Peyer's patch (tissue), 4 donors: Measurements from ENCODE around the gene ANKRD9. TPM values are rescaled to one million over a fixed set of nuclear protein-coding genes. Genes with fewer than 3 reads are reported as not detected.
A peak's percentile ranks its signal among the peaks of the same experiment; 100 is the strongest.

Experiments
- DNase-seq, 3 donors: peaks; one replicate each; pipeline ENCODE4 v3.0.0-alpha.2; 2017 to 2019
- H3K27ac ChIP-seq, 4 donors: fragments of 200-600 bp; sonication (generic); one replicate each; pipeline ENCODE4 v1.5.1; 2016 to 2019
- H3K27me3 ChIP-seq, 2 donors: fragments of 200-600 bp; sonication (generic); one replicate each; pipeline ENCODE4 v1.5.1; 2019
- H3K36me3 ChIP-seq, 3 donors: fragments of 200-600 bp; sonication (generic); one replicate each; pipeline ENCODE4 v1.5.1; 2016 to 2019
- H3K4me1 ChIP-seq, 4 donors: fragments of 200-600 bp; sonication (generic); one replicate each; pipeline ENCODE4 v1.5.1; 2016 to 2019
- H3K4me3 ChIP-seq, 4 donors: fragments of 200-600 bp; sonication (generic); 1 replicate in 3 of 4; 2 replicates in 1 of 4; pipeline ENCODE4 v1.5.1; 2016 to 2019; ENCODE audit warnings: mild to moderate bottlenecking in 1 of 4
- H3K9me3 ChIP-seq, 4 donors: fragments of 200-600 bp; sonication (generic); one replicate each; pipeline ENCODE4 v1.5.1; 2016 to 2019; ENCODE audit warnings: mild to moderate bottlenecking in 1 of 4
- CTCF ChIP-seq, 6 experiments: fragments of 450-650 bp in 4 of 6; fragments of 200-600 bp in 2 of 6; sonication (generic) in 1 of 6; IDR thresholded peaks; one replicate each; pipeline ENCODE4 v1.5.1; 2017 to 2019; ENCODE audit warnings: antibody characterized with exemption in 6 of 6, mild to moderate bottlenecking in 3 of 6, moderate library complexity in 1 of 6
- POLR2A ChIP-seq, 2 donors: fragments of 450-650 bp; IDR thresholded peaks; one replicate each; pipeline ENCODE4 v1.5.1; 2017; ENCODE audit warnings: antibody characterized with exemption in 2 of 2, mild to moderate bottlenecking in 2 of 2, moderate library complexity in 2 of 2
- total RNA-seq, 4 donors: library from RNA; depleted of rRNA; stranded (reverse); fragments of >200 nt; gene quantifications; one replicate each; pipeline ENCODE4 v1.1.0, GENCODE V29; 2016

ANKRD9 gene
- total RNA-seq, 4 donors from 2014 or later: 52.8 to 450 (median 392) TPM

- H3K36me3 ChIP-seq: peaks cover 0 to 21% (median 0%) of the 10 kb centered on the region in 3 donors
- peaks cover 9 to 27% (median 12%) of the 10 kb centered on the region in 4 donors for H3K4me1 ChIP-seq
- no peak overlapping the region for H3K27ac ChIP-seq
- no peaks in the 10 kb centered on the region for H3K9me3 ChIP-seq
- TF ChIP-seq CTCF (IDR thresholded peaks at IDR 0.05) (no peak), POLR2A (IDR thresholded peaks at IDR 0.05) (no peak)
- H3K4me3 ChIP-seq: peak overlapping the region in 1 of 4 donors; percentile 28
- no peak for DNase-seq
- H3K27me3 ChIP-seq: no peaks in the 10 kb centered on the region
Observed at GRCh38 chr14:102507081-102507856, 2.3 kb downstream of the ANKRD9 start.

GRCh38 chr14:102506626-102506925 is 3.0 kb downstream of the ANKRD9 start:
- Histone ChIP-seq H3K27ac (peak overlapping the region in 1 of 4 donors; percentile 61), H3K9me3 (no peaks in the 10 kb centered on the region), H3K4me1 (peaks cover 5 to 21% (median 12%) of the 10 kb centered on the region in 4 donors), H3K4me3 (peak overlapping the region in 2 of 4 donors; percentile 13 to 28), H3K27me3 (no peaks in the 10 kb centered on the region), H3K36me3 (peaks cover 0 to 21% (median 0%) of the 10 kb centered on the region in 3 donors)
- no peak for TF ChIP-seq POLR2A (IDR thresholded peaks at IDR 0.05)
- TF ChIP-seq CTCF (IDR thresholded peaks at IDR 0.05): no peak
- no peak for DNase-seq

GRCh38 chr14:102505775-102506625 is 3.6 kb downstream of the ANKRD9 start:
- Histone ChIP-seq H3K4me3 (peak overlapping the region in 2 of 4 donors; percentile 13 to 28), H3K36me3 (peaks cover 0 to 21% (median 0%) of the 10 kb centered on the region in 3 donors), H3K27ac (peak overlapping the region in 1 of 4 donors; percentile 61), H3K27me3 (no peaks in the 10 kb centered on the region), H3K9me3 (no peaks in the 10 kb centered on the region), H3K4me1 (peaks cover 2 to 16% (median 11%) of the 10 kb centered on the region in 4 donors)
- no peak for DNase-seq
- TF ChIP-seq POLR2A (IDR thresholded peaks at IDR 0.05): no peak
- no peak for TF ChIP-seq CTCF (IDR thresholded peaks at IDR 0.05)

GRCh38 chr14:102505000-102505619 is 4.5 kb downstream of the ANKRD9 start:
- Histone ChIP-seq H3K36me3 (peaks cover 0 to 21% (median 0%) of the 10 kb centered on the region in 3 donors), H3K27ac (peak overlapping the region in 1 of 4 donors; percentile 61), H3K4me1 (peaks cover 0 to 7% (median 3%) of the 10 kb centered on the region in 4 donors), H3K9me3 (no peaks in the 10 kb centered on the region), H3K27me3 (no peaks in the 10 kb centered on the region), H3K4me3 (peak overlapping the region in 1 of 4 donors; percentile 28)
- TF ChIP-seq POLR2A (IDR thresholded peaks at IDR 0.05): no peak
- TF ChIP-seq CTCF (IDR thresholded peaks at IDR 0.05): no peak
- no peak for DNase-seq

- TF ChIP-seq POLR2A (IDR thresholded peaks at IDR 0.05) (no peak), CTCF (IDR thresholded peaks at IDR 0.05) (no peak)
- DNase-seq: peak in 1 of 3 donors; percentile 49
- peaks cover 0 to 21% (median 0%) of the 10 kb centered on the region in 3 donors for H3K36me3 ChIP-seq
- H3K9me3 ChIP-seq: no peaks in the 10 kb centered on the region
- H3K27me3 ChIP-seq: no peaks in the 10 kb centered on the region
- no peak overlapping the region for H3K4me3 ChIP-seq
- peaks cover 0 to 6% (median 3%) of the 10 kb centered on the region in 4 donors for H3K4me1 ChIP-seq
- H3K27ac ChIP-seq: peak overlapping the region in 1 of 4 donors; percentile 61
Observed at GRCh38 chr14:102504328-102504999, 5.1 kb downstream of the ANKRD9 start.
